ENCODE results near the gene TBCD.
A peak's percentile ranks its signal among the peaks of the same experiment; 100 is the strongest.

TBCD gene

DNA sequence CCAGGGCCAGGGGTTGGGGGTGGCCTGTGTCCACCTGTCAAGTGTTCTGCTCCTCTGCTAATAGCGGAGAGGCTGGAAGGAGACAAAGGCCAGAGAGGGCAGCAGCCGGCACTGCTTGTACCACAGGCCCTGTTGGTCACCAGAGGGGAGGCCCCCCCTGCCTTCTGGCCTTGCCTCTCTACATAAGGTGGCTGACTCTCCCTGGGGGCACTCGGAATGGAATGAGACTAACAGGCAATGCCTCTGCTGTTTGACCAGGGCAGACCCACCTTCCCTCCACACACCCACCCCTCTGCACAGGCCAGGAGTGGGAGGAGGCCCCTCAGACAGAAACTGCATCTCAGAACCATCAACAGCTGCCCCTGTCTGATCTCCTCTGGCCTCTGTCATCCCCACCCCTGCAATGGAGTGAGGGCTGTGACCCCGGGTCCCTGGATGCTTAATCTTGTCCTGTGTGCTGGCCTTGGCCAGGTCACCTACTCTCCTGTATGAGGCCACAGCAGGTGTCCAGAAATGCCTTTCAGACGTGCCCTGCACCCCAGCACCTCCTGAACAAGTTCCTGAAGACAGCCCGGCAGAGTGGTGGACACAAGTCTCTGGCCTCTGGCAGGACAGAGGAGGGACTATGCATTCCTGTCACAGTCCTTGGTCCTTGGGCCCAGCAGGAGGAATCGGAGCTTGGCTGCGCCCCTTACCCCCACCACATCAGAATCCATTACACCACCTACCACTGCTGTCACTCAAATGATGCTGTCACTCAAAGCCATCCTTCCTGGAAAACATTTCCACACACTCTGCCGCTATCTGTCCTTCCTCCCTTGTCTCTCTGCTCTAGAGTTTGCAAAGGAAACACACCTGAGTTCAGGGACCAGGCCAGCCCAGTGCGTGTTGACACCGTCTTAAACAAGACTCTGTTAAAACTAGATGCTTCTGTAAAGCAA is 195.5 kb downstream of the TBCD start:
- CTCF ChIA-PET: no interaction called here
- TF ChIP-seq, protein P1, sequence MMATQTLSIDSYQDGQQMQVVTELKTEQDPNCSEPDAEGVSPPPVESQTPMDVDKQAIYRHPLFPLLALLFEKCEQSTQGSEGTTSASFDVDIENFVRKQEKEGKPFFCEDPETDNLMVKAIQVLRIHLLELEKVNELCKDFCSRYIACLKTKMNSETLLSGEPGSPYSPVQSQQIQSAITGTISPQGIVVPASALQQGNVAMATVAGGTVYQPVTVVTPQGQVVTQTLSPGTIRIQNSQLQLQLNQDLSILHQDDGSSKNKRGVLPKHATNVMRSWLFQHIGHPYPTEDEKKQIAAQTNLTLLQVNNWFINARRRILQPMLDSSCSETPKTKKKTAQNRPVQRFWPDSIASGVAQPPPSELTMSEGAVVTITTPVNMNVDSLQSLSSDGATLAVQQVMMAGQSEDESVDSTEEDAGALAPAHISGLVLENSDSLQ (IDR thresholded peaks at IDR 0.05): peak; percentile 79
- TF ChIP-seq FOXK2 (IDR thresholded peaks at IDR 0.05): no peak
- DNase-seq (ENCODE audit: extremely low spot score): no peak
- POLR2A ChIA-PET: no interaction called here

DNA sequence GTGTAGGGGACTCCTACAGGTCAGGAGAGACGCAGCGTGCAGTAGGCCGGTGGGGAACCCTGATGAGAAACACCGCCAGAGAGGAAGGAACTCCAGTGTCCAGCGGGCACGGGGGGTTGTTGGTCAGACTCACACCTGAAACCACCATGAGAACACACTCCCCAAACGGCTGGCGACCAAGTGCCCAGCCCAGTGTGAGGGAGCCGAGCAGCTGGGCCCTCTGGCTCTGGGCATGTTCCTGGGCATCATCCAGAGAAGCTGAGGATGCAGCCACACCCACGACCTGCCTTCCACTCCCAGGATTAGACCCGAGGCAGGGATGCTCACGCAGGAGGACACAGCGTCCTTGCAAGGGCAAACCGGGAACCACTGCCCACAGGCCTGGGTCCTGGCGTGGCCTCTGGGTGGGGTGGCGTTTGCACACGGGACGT is 196.2 kb downstream of the TBCD start:
- no peak for DNase-seq (ENCODE audit: extremely low spot score)
- ChIA-PET POLR2A (no interaction called here), CTCF (no interaction called here)
- TF ChIP-seq SP1 (IDR thresholded peaks at IDR 0.05) (no peak), ZNF384 (IDR thresholded peaks at IDR 0.05) (no peak)

DNA sequence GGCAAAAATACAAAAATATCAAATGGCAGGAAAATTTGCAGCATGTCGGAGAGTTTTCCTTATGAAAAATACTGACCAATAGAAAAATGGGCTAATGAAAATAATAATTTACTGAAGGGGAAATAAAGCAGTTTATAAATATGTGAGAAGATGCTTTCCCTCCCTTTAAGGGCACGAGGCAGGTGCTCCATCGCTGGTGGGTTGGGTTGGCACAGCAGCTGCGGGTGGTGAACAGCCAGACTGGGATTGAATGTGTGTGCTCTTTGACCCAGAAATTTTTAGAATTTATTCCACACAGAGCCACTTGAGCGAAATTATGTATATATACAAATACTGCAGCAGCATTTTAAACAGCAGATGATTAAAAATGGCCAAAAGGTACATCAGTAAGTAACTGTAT is 197.1 kb downstream of the TBCD start:
- CTCF ChIA-PET: no interaction called here
- POLR2A ChIA-PET: no interaction called here
- no peak for DNase-seq (ENCODE audit: extremely low spot score)
- TF ChIP-seq, protein P1 (IDR thresholded peaks at IDR 0.05): no peak
- TF ChIP-seq FOXK2 (IDR thresholded peaks at IDR 0.05) (no peak), LEF1 (IDR thresholded peaks at IDR 0.05; ENCODE audit: borderline replicate concordance) (no peak), ZNF384 (IDR thresholded peaks at IDR 0.05) (no peak), FOXM1 (IDR thresholded peaks at IDR 0.05; ENCODE audit: borderline replicate concordance) (no peak), TARDBP (IDR thresholded peaks at IDR 0.05) (no peak), FOXA1 (IDR thresholded peaks at IDR 0.05) (no peak), BHLHE40 (IDR thresholded peaks at IDR 0.05; ENCODE audit: borderline replicate concordance) (no peak)

DNA sequence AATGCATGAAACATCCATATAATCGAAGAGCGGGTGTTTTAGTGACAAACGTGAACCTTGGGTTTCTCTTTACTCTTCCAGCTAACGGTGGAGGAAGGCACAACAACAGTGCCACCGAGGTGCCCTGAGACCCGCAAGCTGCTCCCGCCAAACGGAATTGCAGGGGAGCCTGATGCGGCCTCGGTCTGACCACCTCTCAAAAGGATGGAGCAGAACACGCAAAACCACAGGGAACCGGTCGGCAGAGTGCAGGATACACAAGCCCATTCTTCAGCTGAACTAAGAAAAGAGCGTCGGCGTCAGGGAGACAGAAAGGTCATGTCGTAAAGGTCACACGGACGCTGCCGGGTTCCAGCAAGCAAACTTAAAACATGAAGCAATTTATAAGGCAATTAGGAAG is 197.5 kb downstream of the TBCD start:
- DNase-seq (ENCODE audit: extremely low spot score): no peak
- ChIA-PET CTCF (no interaction called here), POLR2A (no interaction called here)
- TF ChIP-seq, protein P1 (IDR thresholded peaks at IDR 0.05): no peak
- no peak for TF ChIP-seq CTBP1 (IDR thresholded peaks at IDR 0.05; ENCODE audit: borderline replicate concordance)
- TF ChIP-seq FOXK2 (IDR thresholded peaks at IDR 0.05): no peak
- TF ChIP-seq NFRKB (IDR thresholded peaks at IDR 0.05): no peak
- TF ChIP-seq L3MBTL2 (conservative IDR thresholded peaks at IDR 0.05): no peak
- no peak for TF ChIP-seq FOXA1 (IDR thresholded peaks at IDR 0.05)
- TF ChIP-seq HDGF (IDR thresholded peaks at IDR 0.05; ENCODE audit: borderline replicate concordance): no peak
- TF ChIP-seq TARDBP (IDR thresholded peaks at IDR 0.05): no peak
- TF ChIP-seq BHLHE40 (IDR thresholded peaks at IDR 0.05; ENCODE audit: borderline replicate concordance): no peak
- TF ChIP-seq SUZ12 (IDR thresholded peaks at IDR 0.05): no peak

DNA sequence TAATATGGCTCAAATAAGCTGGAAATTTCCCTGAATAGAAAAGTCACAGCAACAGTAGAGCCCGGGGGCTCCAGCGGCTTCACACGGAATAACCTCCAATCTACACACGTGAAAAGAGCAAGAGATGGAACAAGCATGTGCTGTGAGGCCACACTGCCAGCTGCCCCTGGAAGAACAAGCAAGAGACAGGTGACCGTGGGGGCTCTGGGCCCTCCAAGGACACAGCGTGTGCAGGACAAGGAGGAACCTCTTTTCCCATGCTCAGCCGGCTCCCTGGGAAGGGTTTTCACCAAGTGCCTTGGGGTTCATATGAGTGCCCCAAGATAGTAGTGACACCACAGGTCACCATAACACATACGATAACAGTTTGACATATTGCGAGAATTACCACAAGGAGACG is 198.1 kb downstream of the TBCD start:
- no peak for TF ChIP-seq NFRKB (IDR thresholded peaks at IDR 0.05)
- no peak for TF ChIP-seq BHLHE40 (IDR thresholded peaks at IDR 0.05; ENCODE audit: borderline replicate concordance)
- no peak for TF ChIP-seq CTBP1 (IDR thresholded peaks at IDR 0.05; ENCODE audit: borderline replicate concordance)
- TF ChIP-seq FOXK2 (IDR thresholded peaks at IDR 0.05): no peak
- no peak for TF ChIP-seq ELF4 (IDR thresholded peaks at IDR 0.05)
- no peak for TF ChIP-seq ARNT (IDR thresholded peaks at IDR 0.05)
- no peak for TF ChIP-seq L3MBTL2 (conservative IDR thresholded peaks at IDR 0.05)
- no peak for TF ChIP-seq HDGF (IDR thresholded peaks at IDR 0.05; ENCODE audit: borderline replicate concordance)
- TF ChIP-seq TARDBP (IDR thresholded peaks at IDR 0.05): no peak
- no peak for TF ChIP-seq LEF1 (IDR thresholded peaks at IDR 0.05; ENCODE audit: borderline replicate concordance)
- no peak for TF ChIP-seq SP1 (IDR thresholded peaks at IDR 0.05)
- no peak for TF ChIP-seq FOXA1 (IDR thresholded peaks at IDR 0.05)
- no peak for TF ChIP-seq FOXM1 (IDR thresholded peaks at IDR 0.05; ENCODE audit: borderline replicate concordance)
- POLR2A ChIA-PET: no interaction called here
- DNase-seq (ENCODE audit: extremely low spot score): no peak
- CTCF ChIA-PET: no interaction called here

DNA sequence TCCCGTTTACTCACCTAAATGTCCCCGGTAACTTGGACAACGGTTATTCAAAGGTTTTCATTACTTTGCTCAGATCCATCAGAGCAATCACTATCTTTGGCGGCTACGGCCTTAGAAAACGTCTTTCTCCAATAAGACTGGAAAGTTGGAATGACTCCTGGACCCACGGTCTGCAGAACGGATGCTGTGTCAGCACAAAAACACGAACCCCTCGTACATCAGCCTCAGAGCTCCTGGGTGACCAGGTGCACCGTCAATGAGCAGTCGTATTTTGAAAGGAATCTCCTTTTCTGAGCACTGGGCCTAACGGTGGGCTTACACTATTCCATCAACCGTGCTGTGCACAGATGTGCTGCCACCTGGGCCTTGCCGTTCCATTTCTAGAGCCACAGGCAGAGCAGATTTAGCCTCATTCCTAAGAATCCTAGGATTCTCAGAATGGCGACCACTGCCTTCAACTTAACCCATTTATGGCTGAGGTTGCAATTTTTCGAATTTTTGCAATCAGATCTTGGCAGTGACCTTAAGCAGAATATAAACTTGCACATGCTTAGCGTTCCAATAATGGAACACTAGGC is 198.7 kb downstream of the TBCD start:
- no peak for TF ChIP-seq SP1 (IDR thresholded peaks at IDR 0.05)
- TF ChIP-seq BHLHE40 (IDR thresholded peaks at IDR 0.05; ENCODE audit: borderline replicate concordance): no peak
- TF ChIP-seq ZNF384 (IDR thresholded peaks at IDR 0.05): no peak
- TF ChIP-seq ARNT (IDR thresholded peaks at IDR 0.05): no peak
- TF ChIP-seq HDGF (IDR thresholded peaks at IDR 0.05; ENCODE audit: borderline replicate concordance): no peak
- no peak for TF ChIP-seq ELF4 (IDR thresholded peaks at IDR 0.05)
- TF ChIP-seq FOXK2 (IDR thresholded peaks at IDR 0.05): no peak
- no peak for TF ChIP-seq TARDBP (IDR thresholded peaks at IDR 0.05)
- TF ChIP-seq NFRKB (IDR thresholded peaks at IDR 0.05): no peak
- TF ChIP-seq, protein P1 (IDR thresholded peaks at IDR 0.05): no peak
- no peak for TF ChIP-seq L3MBTL2 (conservative IDR thresholded peaks at IDR 0.05)
- TF ChIP-seq LEF1 (IDR thresholded peaks at IDR 0.05; ENCODE audit: borderline replicate concordance): no peak
- TF ChIP-seq CTBP1 (IDR thresholded peaks at IDR 0.05; ENCODE audit: borderline replicate concordance): no peak
- no peak for TF ChIP-seq SUZ12 (IDR thresholded peaks at IDR 0.05)
- no peak for TF ChIP-seq FOXM1 (IDR thresholded peaks at IDR 0.05; ENCODE audit: borderline replicate concordance)
- no peak for TF ChIP-seq FOXA1 (IDR thresholded peaks at IDR 0.05)
- no peak for DNase-seq (ENCODE audit: extremely low spot score)
- CTCF ChIA-PET: no interaction called here

More for the DNA sequence above, 198.7 kb downstream of the TBCD start:
- POLR2A ChIA-PET: no interaction called here

All from HEK293T (cell line).